Measurements from ENCODE around the gene LRRC74A.

Gene LRRC74A

DNA sequence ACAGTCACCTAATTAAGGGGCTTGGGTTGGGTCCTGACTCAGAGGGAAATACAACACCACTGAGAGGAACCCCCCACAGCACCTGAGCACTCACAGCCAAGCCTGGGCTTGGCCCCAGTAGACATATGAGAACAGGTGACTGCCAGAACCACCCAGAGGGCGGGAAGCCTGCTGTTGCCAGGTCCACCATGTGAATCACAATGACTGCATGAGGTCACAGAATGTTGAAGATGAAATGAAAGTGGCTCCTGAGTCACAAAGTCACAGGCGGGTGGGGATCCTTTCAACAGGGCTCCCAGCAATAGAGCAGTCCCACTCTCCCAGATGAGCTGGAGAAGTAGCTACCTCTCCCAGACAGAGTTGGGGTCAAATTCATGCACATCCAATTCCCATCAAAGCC lies at the start of gene LRRC74A:
TSS of gene LRRC74A (plus strand) at position 287 of the 400 bp plus-strand sequence. CDS start 290 bp downstream, outside the sequence.
- no peak for DNase-seq (ENCODE audit: low spot score)
- TF ChIP-seq, protein P1, sequence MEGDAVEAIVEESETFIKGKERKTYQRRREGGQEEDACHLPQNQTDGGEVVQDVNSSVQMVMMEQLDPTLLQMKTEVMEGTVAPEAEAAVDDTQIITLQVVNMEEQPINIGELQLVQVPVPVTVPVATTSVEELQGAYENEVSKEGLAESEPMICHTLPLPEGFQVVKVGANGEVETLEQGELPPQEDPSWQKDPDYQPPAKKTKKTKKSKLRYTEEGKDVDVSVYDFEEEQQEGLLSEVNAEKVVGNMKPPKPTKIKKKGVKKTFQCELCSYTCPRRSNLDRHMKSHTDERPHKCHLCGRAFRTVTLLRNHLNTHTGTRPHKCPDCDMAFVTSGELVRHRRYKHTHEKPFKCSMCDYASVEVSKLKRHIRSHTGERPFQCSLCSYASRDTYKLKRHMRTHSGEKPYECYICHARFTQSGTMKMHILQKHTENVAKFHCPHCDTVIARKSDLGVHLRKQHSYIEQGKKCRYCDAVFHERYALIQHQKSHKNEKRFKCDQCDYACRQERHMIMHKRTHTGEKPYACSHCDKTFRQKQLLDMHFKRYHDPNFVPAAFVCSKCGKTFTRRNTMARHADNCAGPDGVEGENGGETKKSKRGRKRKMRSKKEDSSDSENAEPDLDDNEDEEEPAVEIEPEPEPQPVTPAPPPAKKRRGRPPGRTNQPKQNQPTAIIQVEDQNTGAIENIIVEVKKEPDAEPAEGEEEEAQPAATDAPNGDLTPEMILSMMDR (IDR thresholded peaks at IDR 0.05; ENCODE audit: extremely low read depth, missing control alignments) = no peak

DNA sequence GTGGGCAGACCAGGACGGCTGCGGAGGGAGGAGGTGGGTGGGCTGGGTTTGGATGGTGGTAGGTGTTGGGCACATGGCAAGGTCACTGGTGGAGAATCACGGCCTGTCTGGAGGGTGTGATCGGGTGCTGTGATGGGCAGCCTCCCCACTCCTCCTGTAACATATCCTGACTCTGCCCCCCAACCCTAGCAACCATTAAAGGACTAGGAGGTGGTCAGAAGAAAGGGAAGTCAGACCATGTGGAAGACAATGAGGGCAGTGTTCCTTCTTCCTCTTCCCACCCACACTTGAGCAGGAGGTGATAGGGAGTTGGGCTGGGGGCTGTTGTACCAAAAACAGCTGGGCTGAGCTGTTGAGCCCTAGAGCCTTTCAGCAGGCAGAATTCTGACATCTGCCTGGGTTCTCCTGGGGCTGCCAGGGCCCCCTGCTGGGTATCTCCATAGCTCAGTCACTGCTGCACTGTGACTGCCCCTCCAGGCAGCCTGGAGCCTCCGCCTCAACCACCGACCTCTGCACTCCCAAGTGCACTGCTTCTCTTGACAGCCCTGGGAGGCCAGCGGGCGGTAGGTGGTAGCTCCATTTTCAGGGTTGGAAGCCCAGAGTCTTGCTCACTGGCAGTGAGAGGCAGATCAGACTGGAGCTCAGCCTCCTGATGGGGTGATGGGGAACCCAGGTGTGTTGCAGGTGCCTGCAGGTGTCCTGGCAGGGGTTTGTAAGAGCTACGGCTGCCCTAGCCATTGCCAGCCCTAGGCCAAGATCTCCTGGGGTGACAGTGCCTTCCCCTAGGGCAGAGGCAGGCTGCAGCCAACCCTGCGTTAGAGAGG lies 49.6 kb upstream of the LRRC74A start:
- no peak for DNase-seq (ENCODE audit: low spot score)
- TF ChIP-seq, protein P1 (IDR thresholded peaks at IDR 0.05; ENCODE audit: extremely low read depth, missing control alignments) = no peak

DNA sequence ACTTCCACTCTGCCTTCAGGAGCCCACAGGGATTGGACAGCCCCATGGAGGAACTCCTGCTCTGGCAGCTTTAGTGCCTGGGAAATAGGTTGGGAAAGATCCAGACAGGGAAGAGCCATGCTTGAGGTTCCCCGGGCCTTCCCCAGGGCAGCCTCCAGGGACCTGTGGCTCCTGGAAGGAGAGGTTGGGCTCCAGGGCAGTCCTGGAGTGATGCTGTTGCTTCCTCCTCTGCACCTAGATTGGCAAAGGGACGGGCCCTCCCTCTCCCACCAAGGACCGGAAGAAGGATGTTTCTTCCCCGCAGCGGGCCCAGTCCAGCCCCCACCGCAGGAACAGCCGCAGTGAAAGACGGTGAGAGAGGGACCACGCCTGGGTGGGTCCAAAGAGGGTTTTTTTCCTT lies 48.5 kb upstream of the LRRC74A start:
- TF ChIP-seq, protein P1 (IDR thresholded peaks at IDR 0.05; ENCODE audit: extremely low read depth, missing control alignments) = no peak
- DNase-seq (ENCODE audit: low spot score) = no peak

DNA sequence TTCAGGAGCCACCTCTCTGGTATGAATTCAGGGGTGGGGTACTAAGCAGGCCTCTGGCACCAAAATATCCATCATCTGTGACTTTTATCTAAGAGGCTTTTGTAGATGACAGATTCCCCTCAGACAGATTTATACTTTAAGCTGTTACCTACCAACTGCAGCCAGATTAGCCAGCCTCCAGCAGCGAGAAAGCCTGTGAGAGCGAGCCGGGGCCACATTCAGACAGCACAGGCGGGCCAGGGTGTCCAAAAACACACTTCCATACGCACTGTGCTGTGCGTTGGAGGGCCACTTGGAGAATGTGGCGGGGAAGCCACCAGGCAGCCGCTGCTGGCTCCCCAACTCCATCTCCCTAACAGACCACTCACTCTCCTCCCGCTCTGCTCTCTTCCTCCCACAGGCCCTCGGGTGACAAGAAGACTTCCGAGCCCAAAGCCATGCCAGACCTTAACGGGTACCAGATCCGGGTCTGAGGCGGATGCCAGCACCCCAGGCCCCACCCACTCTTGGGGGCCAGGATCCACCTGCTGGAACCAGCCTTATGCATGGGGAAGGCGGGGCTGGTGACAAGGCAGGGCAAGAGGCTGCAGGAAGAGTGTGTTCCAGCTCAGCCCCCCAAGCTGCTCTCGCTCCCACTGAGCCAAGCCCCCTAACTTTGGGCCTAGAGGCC lies 47.5 kb upstream of the LRRC74A start:
- no peak for DNase-seq (ENCODE audit: low spot score)
- TF ChIP-seq, protein P1 (IDR thresholded peaks at IDR 0.05; ENCODE audit: extremely low read depth, missing control alignments) = no peak

DNA sequence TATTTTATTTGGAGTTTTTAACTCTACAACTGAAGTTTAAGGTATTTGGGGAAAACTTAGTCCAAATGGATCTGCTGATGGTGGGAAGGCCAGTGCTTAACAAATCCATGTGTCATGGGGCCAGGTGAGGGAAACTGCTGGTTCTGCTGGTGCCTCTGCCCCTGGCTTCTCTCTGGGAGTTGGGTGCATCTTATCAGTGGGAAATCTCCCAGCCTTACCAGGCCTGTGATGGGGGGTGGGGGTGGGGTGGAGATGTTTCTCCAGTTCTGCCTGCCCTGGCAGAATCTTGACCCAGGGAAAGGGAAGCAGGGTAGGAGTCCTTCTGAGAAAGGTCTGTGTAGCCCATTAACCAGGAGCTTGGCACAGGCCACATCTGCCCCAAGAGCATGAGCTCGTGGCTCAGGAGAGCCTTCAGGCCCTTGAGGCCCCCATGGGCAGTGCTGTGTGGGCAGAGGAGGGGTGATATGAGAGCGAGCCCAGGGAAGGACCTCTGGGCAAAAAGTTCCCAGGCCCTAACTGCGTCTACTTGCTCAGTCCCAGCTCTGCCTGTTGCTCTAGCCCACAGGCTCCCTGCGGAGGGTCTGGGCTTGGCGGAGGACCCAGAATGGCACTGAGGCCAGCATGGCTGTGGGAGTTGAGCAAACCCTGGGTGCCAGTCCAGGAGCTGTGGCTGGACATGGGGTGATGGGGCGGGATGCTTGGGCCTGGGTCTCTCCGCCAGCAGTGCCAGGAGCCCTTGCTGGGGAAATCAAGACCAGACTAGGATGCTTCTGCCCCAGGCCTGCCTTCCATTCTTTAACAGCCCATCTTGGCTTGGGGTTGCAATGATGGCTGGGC lies 46.8 kb upstream of the LRRC74A start:
- DNase-seq (ENCODE audit: low spot score) = no peak
- TF ChIP-seq, protein P1 (IDR thresholded peaks at IDR 0.05; ENCODE audit: extremely low read depth, missing control alignments) = no peak

DNA sequence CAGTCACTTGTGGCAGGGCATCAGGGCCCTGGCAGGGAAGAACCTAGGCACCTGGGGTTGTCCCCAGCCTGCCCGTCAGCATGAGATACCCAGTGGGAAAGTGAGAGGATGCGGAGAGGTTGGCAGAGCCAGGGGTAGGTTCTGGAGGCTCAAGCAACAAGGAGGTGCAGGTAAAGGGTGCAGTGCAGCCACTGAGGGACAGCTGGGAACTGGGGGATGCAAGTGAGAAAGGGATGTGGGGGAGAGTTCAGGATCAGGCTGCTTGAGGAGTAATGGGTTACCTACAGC lies 46.2 kb upstream of the LRRC74A start:
- DNase-seq (ENCODE audit: low spot score) = no peak
- TF ChIP-seq, protein P1 (IDR thresholded peaks at IDR 0.05; ENCODE audit: extremely low read depth, missing control alignments) = no peak

DNA sequence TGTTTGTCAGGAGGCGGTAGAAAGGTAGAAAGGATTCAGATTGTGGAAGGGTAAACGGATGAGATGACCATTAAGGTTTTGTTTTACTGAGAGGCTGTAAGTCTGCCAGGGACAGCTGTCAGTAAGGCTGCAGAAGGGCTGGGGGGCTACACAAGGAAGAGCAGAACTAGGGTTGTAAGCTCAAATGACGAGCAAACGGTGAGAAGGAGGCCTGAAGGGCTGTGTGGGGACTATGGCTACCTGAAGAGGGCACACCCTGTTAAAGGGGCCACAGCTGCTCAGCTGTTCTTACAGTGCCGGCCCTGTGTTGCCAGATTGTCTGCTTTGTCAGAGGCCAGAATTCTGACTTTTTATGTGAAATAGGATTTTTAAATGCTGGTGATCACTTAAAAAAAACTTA lies 45.8 kb upstream of the LRRC74A start:
- no peak for DNase-seq (ENCODE audit: low spot score)
- TF ChIP-seq, protein P1 (IDR thresholded peaks at IDR 0.05; ENCODE audit: extremely low read depth, missing control alignments) = no peak
